Adrenal gland (tissue), 5 donors: Measurements from ENCODE around the gene STRIT1.

Source experiments
- CTCF ChIP-seq, 6 experiments: fragments of 450-650 bp in 4 of 6; fragments of 200-600 bp in 2 of 6; sonication (generic) in 1 of 6; IDR thresholded peaks; 1 replicate in 5 of 6; 2 replicates in 1 of 6; pipeline versions ENCODE4 v1.5.1 to v1.8.0; 2016 to 2021; ENCODE audit warnings: antibody characterized with exemption in 6 of 6, mild to moderate bottlenecking in 2 of 6, moderate library complexity in 1 of 6
- POLR2A ChIP-seq, 2 donors: fragments of 450-650 bp; IDR thresholded peaks; one replicate each; pipeline ENCODE4 v1.6.1; 2017; ENCODE audit warnings: antibody characterized with exemption in 2 of 2, mild to moderate bottlenecking in 2 of 2, moderate library complexity in 1 of 2
- donor health status: DM: no; HTN: no; CAD: no.

GRCh38 chr3:155321418-155321817 is 27.9 kb upstream of the STRIT1 start:
- TF ChIP-seq CTCF (IDR thresholded peaks at IDR 0.05): no peak
- TF ChIP-seq POLR2A (IDR thresholded peaks at IDR 0.05): no peak
